OCI-LY1 (cell line): ENCODE measurements around the gene SMIM21.

Experiments
- CTCF ChIP-seq: fragments of 200-600 bp; sonication (generic), shearing (Covaris generic); IDR thresholded peaks from 2 replicates; pipeline ENCODE4 v1.5.1; 2017; ENCODE audit warnings: mild to moderate bottlenecking, antibody characterized with exemption, low read length, moderate library complexity, mixed read lengths
- EZH2 ChIP-seq: fragments of 200-600 bp; sonication (generic), shearing (Covaris generic); IDR thresholded peaks from 2 replicates; pipeline ENCODE4 v1.8.0; 2017; ENCODE audit warnings: borderline replicate concordance, mixed run types, mild to moderate bottlenecking, antibody characterized with exemption, low read length, moderate library complexity, mixed read lengths

GRCh38 chr18:75472906-75473305, 45.4 kb upstream of the SMIM21 start:
- TF ChIP-seq CTCF = no peak
- TF ChIP-seq EZH2 = no peak
